Measurements from ENCODE around the gene PPP1R15A. TPM values are rescaled to one million over a fixed set of nuclear protein-coding genes. Genes with fewer than 3 reads are reported as not detected.

The PPP1R15A gene
- total and polyA plus RNA-seq, 2 of the 8 experiments (the other 6 are each of a cell fraction or from before 2014, with no cell fraction given): 4.1 to 14.0 TPM

DNA sequence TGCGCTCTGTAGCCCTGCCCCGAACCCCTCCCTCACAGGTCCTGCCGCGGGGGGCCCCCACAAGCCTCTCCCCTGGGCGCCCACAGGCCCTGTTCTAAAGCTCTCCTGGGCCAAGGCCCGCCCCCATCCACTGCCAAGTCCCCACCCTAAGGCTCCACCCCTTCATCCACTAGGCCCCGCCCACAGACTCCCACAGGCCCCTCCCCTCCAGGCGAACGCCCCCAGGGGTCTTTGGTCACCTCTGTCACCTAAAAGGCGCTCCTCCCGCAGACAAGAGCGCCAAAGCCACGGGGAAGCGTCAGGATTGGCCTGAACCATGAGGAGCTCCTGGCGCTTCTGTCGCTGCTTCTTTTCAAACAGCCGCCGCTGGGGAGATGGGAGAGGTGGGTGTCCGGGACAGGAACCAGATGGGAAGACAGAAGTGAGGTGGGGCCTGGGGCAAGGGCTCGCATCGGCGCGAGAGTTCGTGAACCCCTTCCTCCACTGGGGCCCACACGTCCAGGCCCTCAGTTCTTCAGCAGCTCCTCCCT lies 24.0 kb downstream of the PPP1R15A start (continued):
- TF ChIP-seq SP1 (IDR thresholded peaks at IDR 0.05; ENCODE audit: low read depth, low read length) (peak; percentile 38; the same call in 1 of the 2 replicates), POLR2A (IDR thresholded peaks at IDR 0.05; ENCODE audit: control extremely low read depth in 1 of 2, low read depth in 2 of 2, low read length in 2 of 2) (no peak), YY1 (IDR thresholded peaks at IDR 0.05; ENCODE audit: low read depth, low read length) (no peak), BCL11A (IDR thresholded peaks at IDR 0.05; ENCODE audit: low read depth in 2 of 2, low read length in 2 of 2) (no peak), TAF1 (IDR thresholded peaks at IDR 0.05; ENCODE audit: low read depth, low read length) (0 out of 2 replicates have a peak, but pooled peaks have one; percentile 42), CBX5 (IDR thresholded peaks at IDR 0.05; ENCODE audit: low read depth, low read length) (no peak), CTBP2 (IDR thresholded peaks at IDR 0.05; ENCODE audit: borderline replicate concordance, insufficient read depth, insufficient read length, low read length) (no peak)
- TF ChIP-seq, protein P1, sequence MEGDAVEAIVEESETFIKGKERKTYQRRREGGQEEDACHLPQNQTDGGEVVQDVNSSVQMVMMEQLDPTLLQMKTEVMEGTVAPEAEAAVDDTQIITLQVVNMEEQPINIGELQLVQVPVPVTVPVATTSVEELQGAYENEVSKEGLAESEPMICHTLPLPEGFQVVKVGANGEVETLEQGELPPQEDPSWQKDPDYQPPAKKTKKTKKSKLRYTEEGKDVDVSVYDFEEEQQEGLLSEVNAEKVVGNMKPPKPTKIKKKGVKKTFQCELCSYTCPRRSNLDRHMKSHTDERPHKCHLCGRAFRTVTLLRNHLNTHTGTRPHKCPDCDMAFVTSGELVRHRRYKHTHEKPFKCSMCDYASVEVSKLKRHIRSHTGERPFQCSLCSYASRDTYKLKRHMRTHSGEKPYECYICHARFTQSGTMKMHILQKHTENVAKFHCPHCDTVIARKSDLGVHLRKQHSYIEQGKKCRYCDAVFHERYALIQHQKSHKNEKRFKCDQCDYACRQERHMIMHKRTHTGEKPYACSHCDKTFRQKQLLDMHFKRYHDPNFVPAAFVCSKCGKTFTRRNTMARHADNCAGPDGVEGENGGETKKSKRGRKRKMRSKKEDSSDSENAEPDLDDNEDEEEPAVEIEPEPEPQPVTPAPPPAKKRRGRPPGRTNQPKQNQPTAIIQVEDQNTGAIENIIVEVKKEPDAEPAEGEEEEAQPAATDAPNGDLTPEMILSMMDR (IDR thresholded peaks at IDR 0.05; ENCODE audit: control extremely low read depth in 1 of 3, insufficient read depth in 1 of 3, low read depth in 1 of 3, low read length in 3 of 3): no peak

All from H1 (cell line).